ENCODE results near the gene ARGLU1. TPM values are rescaled to one million over a fixed set of nuclear protein-coding genes. Genes with fewer than 3 reads are reported as not detected.

The ARGLU1 gene, protein sequence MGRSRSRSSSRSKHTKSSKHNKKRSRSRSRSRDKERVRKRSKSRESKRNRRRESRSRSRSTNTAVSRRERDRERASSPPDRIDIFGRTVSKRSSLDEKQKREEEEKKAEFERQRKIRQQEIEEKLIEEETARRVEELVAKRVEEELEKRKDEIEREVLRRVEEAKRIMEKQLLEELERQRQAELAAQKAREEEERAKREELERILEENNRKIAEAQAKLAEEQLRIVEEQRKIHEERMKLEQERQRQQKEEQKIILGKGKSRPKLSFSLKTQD
- total RNA-seq = 42.0 and 51.0 TPM in 2 replicates

GRCh38 chr13:106567474-106568298 lies at the start of gene ARGLU1:
TSS of gene ARGLU1 (minus strand) at chr13:106568137. CDS start at chr13:106567919, 218 bp downstream.
- Histone ChIP-seq H3K79me2 (ENCODE audit: insufficient read depth, low read length) (peaks cover 52% of the 10 kb centered on the region), H2AFZ (ENCODE audit: low read length) (peak within 1 kb of the TSS; percentile 98), H3K4me1 (ENCODE audit: insufficient read depth, low read length) (peaks cover 34% of the 10 kb centered on the region), H3K4me2 (ENCODE audit: insufficient read depth, low read length) (peak within 1 kb of the TSS; percentile 85), H3K4me3 (ENCODE audit: insufficient read depth, low read length) (peak within 1 kb of the TSS; percentile 95), H3K27ac (ENCODE audit: low read depth, low read length) (peak within 1 kb of the TSS; percentile 95), H3K36me3 (ENCODE audit: insufficient read depth, low read length) (no peaks in the 10 kb centered on the region), H3K27me3 (ENCODE audit: insufficient read depth, low read length) (no peaks in the 10 kb centered on the region), H4K20me1 (ENCODE audit: insufficient read depth, low read length) (peaks cover 43% of the 10 kb centered on the region), H3K9me3 (ENCODE audit: low read depth, low read length) (no peaks in the 10 kb centered on the region)
- TF ChIP-seq, protein P1, sequence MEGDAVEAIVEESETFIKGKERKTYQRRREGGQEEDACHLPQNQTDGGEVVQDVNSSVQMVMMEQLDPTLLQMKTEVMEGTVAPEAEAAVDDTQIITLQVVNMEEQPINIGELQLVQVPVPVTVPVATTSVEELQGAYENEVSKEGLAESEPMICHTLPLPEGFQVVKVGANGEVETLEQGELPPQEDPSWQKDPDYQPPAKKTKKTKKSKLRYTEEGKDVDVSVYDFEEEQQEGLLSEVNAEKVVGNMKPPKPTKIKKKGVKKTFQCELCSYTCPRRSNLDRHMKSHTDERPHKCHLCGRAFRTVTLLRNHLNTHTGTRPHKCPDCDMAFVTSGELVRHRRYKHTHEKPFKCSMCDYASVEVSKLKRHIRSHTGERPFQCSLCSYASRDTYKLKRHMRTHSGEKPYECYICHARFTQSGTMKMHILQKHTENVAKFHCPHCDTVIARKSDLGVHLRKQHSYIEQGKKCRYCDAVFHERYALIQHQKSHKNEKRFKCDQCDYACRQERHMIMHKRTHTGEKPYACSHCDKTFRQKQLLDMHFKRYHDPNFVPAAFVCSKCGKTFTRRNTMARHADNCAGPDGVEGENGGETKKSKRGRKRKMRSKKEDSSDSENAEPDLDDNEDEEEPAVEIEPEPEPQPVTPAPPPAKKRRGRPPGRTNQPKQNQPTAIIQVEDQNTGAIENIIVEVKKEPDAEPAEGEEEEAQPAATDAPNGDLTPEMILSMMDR (IDR thresholded peaks at IDR 0.05; ENCODE audit: extremely low read depth, low read depth, low read length) = no peak
- DNase-seq (ENCODE audit: insufficient read length, low spot score, missing footprints) = peak; percentile 96

- H3K36me3 ChIP-seq (ENCODE audit: insufficient read depth, low read length) = no peaks in the 10 kb centered on the region
- peaks cover 2% of the 10 kb centered on the region for H3K4me1 ChIP-seq (ENCODE audit: insufficient read depth, low read length)
- H3K9me3 ChIP-seq (ENCODE audit: low read depth, low read length) = no peaks in the 10 kb centered on the region
- TF ChIP-seq, protein P1 (IDR thresholded peaks at IDR 0.05; ENCODE audit: extremely low read depth, low read depth, low read length) = no peak
- H4K20me1 ChIP-seq (ENCODE audit: insufficient read depth, low read length) = no peaks in the 10 kb centered on the region
- DNase-seq (ENCODE audit: insufficient read length, low spot score, missing footprints) = peak; percentile 46
- no peak overlapping the region for H3K4me3 ChIP-seq (ENCODE audit: insufficient read depth, low read length)
- no peaks in the 10 kb centered on the region for H3K79me2 ChIP-seq (ENCODE audit: insufficient read depth, low read length)
- no peak overlapping the region for H3K27ac ChIP-seq (ENCODE audit: low read depth, low read length)
- no peak overlapping the region for H3K4me2 ChIP-seq (ENCODE audit: insufficient read depth, low read length)
- H3K27me3 ChIP-seq (ENCODE audit: insufficient read depth, low read length) = peaks cover 22% of the 10 kb centered on the region
- H2AFZ ChIP-seq (ENCODE audit: low read length) = no peak overlapping the region
Observed at GRCh38 chr13:106617561-106617960, 49.6 kb upstream of the ARGLU1 start.

DNA sequence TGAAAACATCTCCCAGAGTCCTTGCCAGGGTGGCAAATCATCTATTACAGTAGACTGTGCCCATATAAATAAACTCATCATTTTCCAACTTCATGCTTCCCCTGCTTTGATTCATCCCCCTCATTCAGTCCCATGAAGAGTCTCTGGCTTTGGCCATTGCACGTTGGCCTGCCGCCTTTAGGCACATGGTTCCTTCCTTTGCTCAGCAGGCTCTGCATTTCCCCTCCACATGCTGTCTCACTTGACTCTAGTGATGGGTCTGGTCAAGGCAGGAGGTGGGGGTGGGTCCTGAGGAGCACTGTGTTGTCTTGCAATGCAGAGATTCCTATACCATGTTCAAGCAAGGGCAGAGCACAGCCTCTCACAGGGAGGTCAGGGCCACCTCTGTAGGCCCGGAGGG lies 48.8 kb upstream of the ARGLU1 start:
- no peak for DNase-seq (ENCODE audit: insufficient read length, low spot score, missing footprints)
- no peaks in the 10 kb centered on the region for H4K20me1 ChIP-seq (ENCODE audit: insufficient read depth, low read length)
- H3K27ac ChIP-seq (ENCODE audit: low read depth, low read length) = no peak overlapping the region
- TF ChIP-seq, protein P1 (IDR thresholded peaks at IDR 0.05; ENCODE audit: extremely low read depth, low read depth, low read length) = no peak
- no peaks in the 10 kb centered on the region for H3K36me3 ChIP-seq (ENCODE audit: insufficient read depth, low read length)
- H3K4me2 ChIP-seq (ENCODE audit: insufficient read depth, low read length) = no peak overlapping the region
- H3K79me2 ChIP-seq (ENCODE audit: insufficient read depth, low read length) = no peaks in the 10 kb centered on the region
- peaks cover 15% of the 10 kb centered on the region for H3K27me3 ChIP-seq (ENCODE audit: insufficient read depth, low read length)
- H3K9me3 ChIP-seq (ENCODE audit: low read depth, low read length) = no peaks in the 10 kb centered on the region
- no peak overlapping the region for H3K4me3 ChIP-seq (ENCODE audit: insufficient read depth, low read length)
- H3K4me1 ChIP-seq (ENCODE audit: insufficient read depth, low read length) = peaks cover 2% of the 10 kb centered on the region
- no peak overlapping the region for H2AFZ ChIP-seq (ENCODE audit: low read length)

DNA sequence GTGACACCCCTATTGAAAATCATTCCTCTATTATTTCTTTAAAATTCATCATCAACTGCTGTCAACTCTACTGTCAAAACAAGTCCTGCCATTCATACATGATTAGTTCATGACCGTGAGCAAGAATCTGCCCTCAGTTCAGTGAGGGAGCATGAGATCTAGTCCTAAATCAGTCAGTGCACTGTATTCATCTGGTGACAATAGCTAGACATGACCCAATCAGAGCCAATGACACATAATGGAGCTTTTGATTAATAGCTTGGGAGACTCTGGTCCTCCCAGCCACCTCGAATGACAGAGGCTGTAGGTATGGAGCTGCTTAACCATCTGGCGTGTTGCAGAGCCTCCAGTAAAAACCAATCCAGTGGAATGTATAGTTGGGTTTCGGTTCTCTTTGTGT lies 46.9 kb upstream of the ARGLU1 start:
- no peak for DNase-seq (ENCODE audit: insufficient read length, low spot score, missing footprints)
- Histone ChIP-seq H4K20me1 (ENCODE audit: insufficient read depth, low read length) (no peaks in the 10 kb centered on the region), H3K4me3 (ENCODE audit: insufficient read depth, low read length) (no peak overlapping the region), H2AFZ (ENCODE audit: low read length) (no peak overlapping the region), H3K4me2 (ENCODE audit: insufficient read depth, low read length) (no peak overlapping the region), H3K27me3 (ENCODE audit: insufficient read depth, low read length) (no peaks in the 10 kb centered on the region), H3K36me3 (ENCODE audit: insufficient read depth, low read length) (no peaks in the 10 kb centered on the region), H3K79me2 (ENCODE audit: insufficient read depth, low read length) (no peaks in the 10 kb centered on the region), H3K4me1 (ENCODE audit: insufficient read depth, low read length) (peaks cover 6% of the 10 kb centered on the region), H3K9me3 (ENCODE audit: low read depth, low read length) (no peaks in the 10 kb centered on the region), H3K27ac (ENCODE audit: low read depth, low read length) (no peak overlapping the region)
- TF ChIP-seq, protein P1 (IDR thresholded peaks at IDR 0.05; ENCODE audit: extremely low read depth, low read depth, low read length) = no peak
